Right ventricle myocardium superior (tissue), 1 donor: ENCODE measurements around the gene POLR2J2. TPM values are rescaled to one million over a fixed set of nuclear protein-coding genes. Genes with fewer than 3 reads are reported as not detected.

Experiments used
- total RNA-seq: library from RNA; stranded (reverse); fragmentation: NEBNext Ultra II Directional; extraction: Animal tissue kit (Norgen Biotek cat#: 25700); gene quantifications from one replicate; pipeline ENCODE4 v1.2.1, GENCODE V29; 2021
- donor health status: DM: no; HTN: yes; CAD: no; lungs with severe emphysema.

The POLR2J2 gene
- total RNA-seq, 1 donor from 2014 or later = 1.7 TPM

Other genes with a start within 250 kb of the POLR2J2 start
- 4.3 TPM for gene ORAI2, start 238.1 kb downstream of the POLR2J2 start, total RNA-seq
- gene ALKBH4, start 206.8 kb downstream of the POLR2J2 start, total RNA-seq = 5.3 TPM
- gene LRWD1, start 206.7 kb downstream of the POLR2J2 start, total RNA-seq = 9.7 TPM
- 51.3 TPM for gene POLR2J, start 192.7 kb downstream of the POLR2J2 start, total RNA-seq
- gene RASA4B, start 153.9 kb downstream of the POLR2J2 start, total RNA-seq = 9.3 TPM
- 4.4 TPM for gene UPK3BL2, start 128.0 kb downstream of the POLR2J2 start, total RNA-seq
- gene SPDYE2, start 120.4 kb downstream of the POLR2J2 start, total RNA-seq = not detected
- 12.0 TPM for gene POLR2J3, start 99.1 kb downstream of the POLR2J2 start, total RNA-seq
- 16.6 TPM for gene RASA4, start 54.9 kb downstream of the POLR2J2 start, total RNA-seq
- gene UPK3BL1, start 28.9 kb downstream of the POLR2J2 start, total RNA-seq = 12.2 TPM
- not detected for gene SPDYE2B, start 21.3 kb downstream of the POLR2J2 start, total RNA-seq
- 8.5 TPM for gene FAM185A, start 77.3 kb upstream of the POLR2J2 start, total RNA-seq
- 1.0 TPM for gene LRRC17, start 241.3 kb upstream of the POLR2J2 start, total RNA-seq